Adrenal gland (tissue), 12 donors: ENCODE measurements around the gene SMIM44. TPM values are rescaled to one million over a fixed set of nuclear protein-coding genes. Genes with fewer than 3 reads are reported as not detected.

Source experiments
- DNase-seq, 7 donors: peaks; one replicate each; pipeline ENCODE4 v3.0.0-alpha.2; 2019 to 2020
- H3K27ac ChIP-seq, 5 donors: fragments of 200-600 bp; sonication (generic) in 4 of 5; 1 replicate in 3 of 5; 2 replicates in 2 of 5; pipeline versions ENCODE4 v1.5.1 to v1.8.0; 2016 to 2020; ENCODE audit warnings: mild to moderate bottlenecking in 1 of 5
- H3K27me3 ChIP-seq: fragments of 200-600 bp; 2 replicates; pipeline ENCODE4 v1.8.0; 2021
- H3K36me3 ChIP-seq, 2 donors: fragments of 200-600 bp; replicated peaks in 1 of 2; 1 replicate in 1 of 2; 2 replicates in 1 of 2; pipeline versions ENCODE4 v1.5.1 to v1.8.0; 2018 to 2022
- H3K4me1 ChIP-seq, 2 donors: fragments of 200-600 bp; replicated peaks in 1 of 2; 1 replicate in 1 of 2; 2 replicates in 1 of 2; pipeline versions ENCODE4 v1.5.1 to v1.8.0; 2018 to 2021
- H3K4me3 ChIP-seq, 4 donors: fragments of 200-600 bp; sonication (generic) in 3 of 4; one replicate each; pipeline ENCODE4 v1.5.1; 2016 to 2018
- H3K9me3 ChIP-seq, 3 donors: fragments of 200-600 bp; sonication (generic) in 1 of 3; replicated peaks in 1 of 3; 1 replicate in 2 of 3; 2 replicates in 1 of 3; pipeline versions ENCODE4 v1.5.1 to v1.8.0; 2016 to 2021
- CTCF ChIP-seq, 6 experiments: fragments of 450-650 bp in 4 of 6; fragments of 200-600 bp in 2 of 6; sonication (generic) in 1 of 6; IDR thresholded peaks; 1 replicate in 5 of 6; 2 replicates in 1 of 6; pipeline versions ENCODE4 v1.5.1 to v1.8.0; 2016 to 2021; ENCODE audit warnings: antibody characterized with exemption in 6 of 6, mild to moderate bottlenecking in 2 of 6, moderate library complexity in 1 of 6
- POLR2A ChIP-seq, 2 donors: fragments of 450-650 bp; IDR thresholded peaks; one replicate each; pipeline ENCODE4 v1.6.1; 2017; ENCODE audit warnings: antibody characterized with exemption in 2 of 2, mild to moderate bottlenecking in 2 of 2, moderate library complexity in 1 of 2
- WGBS, 4 donors: extraction: QIAGEN DNeasy Blood & Tissue Kit in 2 of 4; methylation state at CpG; one replicate each; pipeline versions ENCODE4 v1.1.5 to v1.1.7; 2013 to 2017; 5-methylcytosine and 5-hydroxymethylcytosine counted together
- intact Hi-C, 2 donors: fragments of 100-400 bp; cut with DNase I; formaldehyde crosslinking; loops; one replicate each; pipeline versions ENCODE4 v1.14.1 to v1.15.0; 2022 to 2023
- polyA plus RNA-seq, 3 donors: library from polyadenylated mRNA; stranded (reverse); fragments of 200-250 nt in 2 of 3; fragments of 350-450 nt in 1 of 3; fragmentation: Illumina TruSeq in 1 of 3; extraction: RNeasy Lipid Tissue Mini Kit (QIAGEN cat#74804) in 1 of 3; gene quantifications; one replicate each; pipeline ENCODE4 v1.2.3, GENCODE V29; 2013 to 2014
- total RNA-seq, 9 donors: library from RNA; depleted of rRNA in 4 of 9; stranded (reverse); fragments of >200 nt in 4 of 9; fragments of 120-200 nt in 1 of 9; fragmentation: NEBNext Ultra II Directional in 1 of 9; extraction: Animal tissue kit (Norgen Biotek cat#: 25700) in 1 of 9; gene quantifications; one replicate each; pipeline versions ENCODE4 v1.1.0 to v1.2.4, GENCODE V29; 2013 to 2023
- donor health status: healthy with polysubstance abuse.
- donor health status: Bipolar disorder and iron deficiency.
- donor health status: DM: yes; HTN: yes; CAD: no.
- donor health status: DM: no; HTN: no; CAD: no.
- donor health status: DM: no; HTN: no; CAD: no.
- donor health status: DM: yes; HTN: yes; CAD: no.

Gene SMIM44
- total and polyA plus RNA-seq, 12 donors: not detected

- DNase-seq: peak in 1 of 7 donors; percentile 53
- peaks cover 0 to 35% of the 10 kb centered on the region in 2 donors for H3K36me3 ChIP-seq
- peak overlapping the region in 2 of 5 donors; percentile 57 to 73 for H3K27ac ChIP-seq
Measured at GRCh38 chr19:3463714-3464586, 19.3 kb downstream of the SMIM44 start.

GRCh38 chr19:3462991-3463713 is 20.1 kb downstream of the SMIM44 start:
- no peak for TF ChIP-seq CTCF (IDR thresholded peaks at IDR 0.05)
- TF ChIP-seq POLR2A (IDR thresholded peaks at IDR 0.05): no peak
- no peaks in the 10 kb centered on the region for H3K9me3 ChIP-seq
- DNase-seq: peak in 1 of 7 donors; percentile 54
- no peak overlapping the region for H3K4me3 ChIP-seq
- intact Hi-C loops: no loop called here
- peak overlapping the region in 3 of 5 donors; percentile 21 to 57 (median 27) for H3K27ac ChIP-seq
- H3K27me3 ChIP-seq: no peaks in the 10 kb centered on the region
- WGBS, 4 donors: 62 to 70% (median 69%) methylated on average over 13 to 58 of the region's 58 CpGs
- H3K36me3 ChIP-seq: peaks cover 0 to 35% of the 10 kb centered on the region in 2 donors
- peaks cover 19 to 33% of the 10 kb centered on the region in 2 donors for H3K4me1 ChIP-seq

More at GRCh38 chr19:3463714-3464586, 19.3 kb downstream of the SMIM44 start:
- no peaks in the 10 kb centered on the region for H3K9me3 ChIP-seq
- H3K4me1 ChIP-seq: peaks cover 11 to 25% of the 10 kb centered on the region in 2 donors
- intact Hi-C loops: no loop called here
- H3K4me3 ChIP-seq: no peak overlapping the region
- WGBS, 4 donors: 73 to 87% (median 79%) methylated on average over 3 to 57 of the region's 57 CpGs
- H3K27me3 ChIP-seq: no peaks in the 10 kb centered on the region
- TF ChIP-seq CTCF (IDR thresholded peaks at IDR 0.05) (no peak), POLR2A (IDR thresholded peaks at IDR 0.05) (no peak)

GRCh38 chr19:3459965-3460582 is 23.2 kb downstream of the SMIM44 start:
- H3K27me3 ChIP-seq: no peaks in the 10 kb centered on the region
- intact Hi-C loops: no loop called here
- H3K36me3 ChIP-seq: peaks cover 0 to 59% of the 10 kb centered on the region in 2 donors
- H3K4me3 ChIP-seq: no peak overlapping the region
- H3K4me1 ChIP-seq: peaks cover 30 to 49% of the 10 kb centered on the region in 2 donors
- no peaks in the 10 kb centered on the region for H3K9me3 ChIP-seq
- WGBS, 4 donors: 51 to 61% (median 57%) methylated on average over 9 to 15 of the region's 15 CpGs
- DNase-seq: peak in 1 of 7 donors; percentile 56
- H3K27ac ChIP-seq: peak overlapping the region; percentile 64 to 96 (median 73)
- TF ChIP-seq CTCF (IDR thresholded peaks at IDR 0.05) (no peak), POLR2A (IDR thresholded peaks at IDR 0.05) (no peak)
